Right lobe of liver (tissue), 6 donors: Measurements from ENCODE around the gene CASP3. TPM values are rescaled to one million over a fixed set of nuclear protein-coding genes. Genes with fewer than 3 reads are reported as not detected.

Experiments
- ATAC-seq, 4 donors: fragments of 200-7000 bp; cut with Tn5 transposase; one replicate each; pipeline ENCODE4 v1.9.1; 2020; ENCODE audit warnings: mild to moderate bottlenecking in 4 of 4, moderate library complexity in 4 of 4
- DNase-seq, 3 donors: peaks; one replicate each; pipeline ENCODE4 v3.0.0-alpha.2; 2020
- H3K27ac ChIP-seq, 3 donors: fragments of 200-600 bp; one replicate each; pipeline ENCODE4 v1.8.0; 2022
- H3K27me3 ChIP-seq, 2 donors: fragments of 200-600 bp; one replicate each; pipeline ENCODE4 v1.8.0; 2022
- H3K36me3 ChIP-seq, 4 donors: fragments of 200-600 bp; sonication (generic) in 1 of 4; one replicate each; pipeline versions ENCODE4 v1.5.1 to v1.8.0; 2017 to 2022; ENCODE audit warnings: control low read depth in 1 of 4
- H3K4me1 ChIP-seq, 4 donors: fragments of 200-600 bp; sonication (generic) in 1 of 4; one replicate each; pipeline versions ENCODE4 v1.5.1 to v1.8.0; 2017 to 2022; ENCODE audit warnings: control low read depth in 1 of 4
- H3K4me3 ChIP-seq, 3 donors: fragments of 200-600 bp; one replicate each; pipeline ENCODE4 v1.8.0; 2022
- H3K9me3 ChIP-seq, 4 donors: fragments of 200-600 bp; sonication (generic) in 1 of 4; one replicate each; pipeline versions ENCODE4 v1.5.1 to v1.8.0; 2017 to 2022; ENCODE audit warnings: control low read depth in 1 of 4
- POLR2A ChIP-seq: fragments of 450-650 bp; IDR thresholded peaks from one replicate; pipeline ENCODE4 v1.6.1; 2017; ENCODE audit warnings: antibody characterized with exemption, mild to moderate bottlenecking
- WGBS: methylation state at CpG from one replicate; pipeline ENCODE4 v1.1.6; 2018; ENCODE audit warnings: low coverage, low lambda C conversion rate; ENCODE audit not compliant: insufficient coverage; ENCODE audit errors: missing lambda C conversion rate; 5-methylcytosine and 5-hydroxymethylcytosine counted together
- intact Hi-C, 2 donors: fragments of 100-400 bp; cut with DNase I; formaldehyde crosslinking; loops; one replicate each; pipeline versions ENCODE4 v1.11.2 to v1.14.1; 2022
- total RNA-seq, 6 experiments: library from RNA; depleted of rRNA in 2 of 6; stranded (reverse); fragments of >200 nt in 2 of 6; fragmentation: NEBNext Ultra II Directional in 3 of 6; extraction: Animal tissue kit (Norgen Biotek cat#: 25700) in 3 of 6; gene quantifications; one replicate each; pipeline versions ENCODE4 v1.1.0 to v1.2.4, GENCODE V29; 2016 to 2023
- TF ChIP-seq, protein P1 (sequence below), 4 donors: fragments of 200-600 bp in 3 of 4; fragments of 450-650 bp in 1 of 4; IDR thresholded peaks; one replicate each; pipeline versions ENCODE4 v1.5.1 to v1.8.0; 2016 to 2022; ENCODE audit warnings: antibody characterized with exemption in 4 of 4, mild to moderate bottlenecking in 2 of 4
- donor health status: DM: no; HTN: yes; CAD: no.
- donor health status: DM: no; HTN: no; CAD: no.
- donor health status: DM: no; HTN: no; CAD: no.
- donor health status: DM: no; HTN: yes; CAD: no.
- donor health status: DM: no; HTN: yes; CAD: no.

The CASP3 gene
- total RNA-seq, 6 experiments from 2014 or later = 9.6 to 19.6 (median 13.2) TPM

DNA sequence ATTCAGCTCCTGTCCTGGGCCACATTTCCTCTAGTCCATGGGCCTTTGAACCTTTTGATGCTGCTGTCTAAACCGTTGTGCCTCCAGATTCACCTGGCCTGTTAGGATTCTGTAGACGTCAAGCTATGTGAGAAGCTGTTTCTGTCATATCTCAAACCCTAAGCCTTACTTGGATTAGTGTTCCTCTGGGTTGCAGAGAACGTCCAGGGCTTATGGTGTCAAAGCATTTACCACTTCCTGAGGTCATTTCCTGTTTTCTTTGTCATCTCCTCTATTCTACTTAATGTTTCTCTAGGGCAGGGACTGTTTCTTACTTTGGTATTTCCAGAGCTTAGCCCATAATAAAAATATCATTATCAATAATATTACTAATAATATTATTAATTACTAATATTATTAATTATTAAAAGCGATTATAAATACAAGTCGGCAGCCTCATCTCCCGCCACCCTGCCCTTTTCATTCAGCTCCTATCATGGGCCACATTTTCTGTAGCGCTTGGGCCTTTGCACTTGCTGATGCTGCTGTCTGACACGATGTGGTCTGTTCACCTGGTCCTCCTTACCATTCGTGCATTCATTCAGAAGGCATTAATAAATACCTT lies 19.4 kb upstream of the CASP3 start:
- Histone ChIP-seq H3K27ac (peak overlapping the region in 1 of 3 donors; percentile 45), H3K4me1 (peaks cover 0 to 12% (median 0%) of the 10 kb centered on the region in 4 donors), H3K9me3 (no peaks in the 10 kb centered on the region), H3K36me3 (peaks cover 0 to 10% (median 2%) of the 10 kb centered on the region in 4 donors), H3K27me3 (no peaks in the 10 kb centered on the region), H3K4me3 (no peak overlapping the region)
- TF ChIP-seq POLR2A = no peak
- TF ChIP-seq, protein P1, sequence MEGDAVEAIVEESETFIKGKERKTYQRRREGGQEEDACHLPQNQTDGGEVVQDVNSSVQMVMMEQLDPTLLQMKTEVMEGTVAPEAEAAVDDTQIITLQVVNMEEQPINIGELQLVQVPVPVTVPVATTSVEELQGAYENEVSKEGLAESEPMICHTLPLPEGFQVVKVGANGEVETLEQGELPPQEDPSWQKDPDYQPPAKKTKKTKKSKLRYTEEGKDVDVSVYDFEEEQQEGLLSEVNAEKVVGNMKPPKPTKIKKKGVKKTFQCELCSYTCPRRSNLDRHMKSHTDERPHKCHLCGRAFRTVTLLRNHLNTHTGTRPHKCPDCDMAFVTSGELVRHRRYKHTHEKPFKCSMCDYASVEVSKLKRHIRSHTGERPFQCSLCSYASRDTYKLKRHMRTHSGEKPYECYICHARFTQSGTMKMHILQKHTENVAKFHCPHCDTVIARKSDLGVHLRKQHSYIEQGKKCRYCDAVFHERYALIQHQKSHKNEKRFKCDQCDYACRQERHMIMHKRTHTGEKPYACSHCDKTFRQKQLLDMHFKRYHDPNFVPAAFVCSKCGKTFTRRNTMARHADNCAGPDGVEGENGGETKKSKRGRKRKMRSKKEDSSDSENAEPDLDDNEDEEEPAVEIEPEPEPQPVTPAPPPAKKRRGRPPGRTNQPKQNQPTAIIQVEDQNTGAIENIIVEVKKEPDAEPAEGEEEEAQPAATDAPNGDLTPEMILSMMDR (IDR thresholded peaks at IDR 0.05) = no peak
- intact Hi-C loops = no loop called here
- no peak for DNase-seq
- WGBS = 79% methylated on average over 9 of the region's 9 CpGs
- ATAC-seq = peak in 2 of 4 donors; percentile 9 to 41

- H3K27ac ChIP-seq = peak overlapping the region in 1 of 3 donors; percentile 45
- H3K27me3 ChIP-seq = no peaks in the 10 kb centered on the region
- DNase-seq (no peak), ATAC-seq (no peak)
- H3K4me1 ChIP-seq = peaks cover 0 to 12% (median 0%) of the 10 kb centered on the region in 4 donors
- TF ChIP-seq, protein P1 (IDR thresholded peaks at IDR 0.05) = no peak
- TF ChIP-seq POLR2A = no peak
- intact Hi-C loops = no loop called here
- H3K9me3 ChIP-seq = no peaks in the 10 kb centered on the region
- H3K36me3 ChIP-seq = peaks cover 0 to 10% (median 2%) of the 10 kb centered on the region in 4 donors
- 75% methylated on average over 2 of the region's 9 CpGs for WGBS
- no peak overlapping the region for H3K4me3 ChIP-seq
Observed at GRCh38 chr4:184668096-184668495, 18.8 kb upstream of the CASP3 start.

- DNase-seq (peak in 1 of 3 donors; percentile 61), ATAC-seq (peak; percentile 95 to 97 (median 96))
- Histone ChIP-seq H3K27ac (peak overlapping the region; percentile 56 to 92 (median 86)), H3K4me3 (peak overlapping the region in 1 of 3 donors; percentile 17), H3K4me1 (peaks cover 0 to 12% (median 0%) of the 10 kb centered on the region in 4 donors), H3K36me3 (no peaks in the 10 kb centered on the region), H3K9me3 (no peaks in the 10 kb centered on the region), H3K27me3 (no peaks in the 10 kb centered on the region)
- TF ChIP-seq, protein P1 (IDR thresholded peaks at IDR 0.05) = no peak
- no peak for TF ChIP-seq POLR2A
- 33% methylated on average over 6 of the region's 6 CpGs for WGBS
- intact Hi-C loops = no loop called here
Observed at GRCh38 chr4:184666670-184667069, 17.4 kb upstream of the CASP3 start.

- WGBS = 69% methylated on average over 6 of the region's 6 CpGs
- intact Hi-C loops = no loop called here
- H3K27ac ChIP-seq = no peak overlapping the region
- no peaks in the 10 kb centered on the region for H3K27me3 ChIP-seq
- H3K36me3 ChIP-seq = no peaks in the 10 kb centered on the region
- no peak for DNase-seq
- H3K4me1 ChIP-seq = peaks cover 0 to 12% (median 0%) of the 10 kb centered on the region in 4 donors
- H3K4me3 ChIP-seq = no peak overlapping the region
- peak in 2 of 4 donors; percentile 20 to 36 for ATAC-seq
- TF ChIP-seq POLR2A = no peak
- TF ChIP-seq, protein P1 (IDR thresholded peaks at IDR 0.05) = no peak
- H3K9me3 ChIP-seq = no peaks in the 10 kb centered on the region
Observed at GRCh38 chr4:184664445-184665210, 15.4 kb upstream of the CASP3 start.
